Breast epithelium (tissue), 4 donors: ENCODE measurements around the gene CSNK1E. TPM values are rescaled to one million over a fixed set of nuclear protein-coding genes. Genes with fewer than 3 reads are reported as not detected.
A peak's percentile ranks its signal among the peaks of the same experiment; 100 is the strongest.

Experiments
- DNase-seq, 2 donors: peaks; one replicate each; pipeline ENCODE4 v3.0.0-alpha.2; 2019; ENCODE audit warnings: low spot score in 2 of 2
- H3K27ac ChIP-seq, 2 donors: fragments of 200-600 bp; sonication (generic) in 1 of 2; one replicate each; pipeline ENCODE4 v1.5.1; 2016 to 2019; ENCODE audit warnings: mild to moderate bottlenecking in 1 of 2
- H3K27me3 ChIP-seq, 2 donors: fragments of 200-600 bp; sonication (generic) in 1 of 2; one replicate each; pipeline versions ENCODE4 v1.5.1 to v1.6.0; 2017 to 2019; ENCODE audit warnings: control low read depth in 1 of 2, mild to moderate bottlenecking in 1 of 2
- H3K36me3 ChIP-seq: fragments of 200-600 bp; one replicate; pipeline ENCODE4 v1.5.1; 2019
- H3K4me1 ChIP-seq, 2 donors: fragments of 200-600 bp; sonication (generic); one replicate each; pipeline ENCODE4 v1.5.1; 2016 to 2019; ENCODE audit warnings: control low read depth in 1 of 2
- H3K4me3 ChIP-seq, 3 donors: fragments of 200-600 bp; sonication (generic); 1 replicate in 2 of 3; 2 replicates in 1 of 3; pipeline ENCODE4 v1.5.1; 2016 to 2019; ENCODE audit warnings: mild to moderate bottlenecking in 3 of 3, moderate library complexity in 2 of 3
- H3K9me3 ChIP-seq, 2 donors: fragments of 200-600 bp; sonication (generic) in 1 of 2; one replicate each; pipeline ENCODE4 v1.5.1; 2016 to 2019; ENCODE audit warnings: control low read depth in 1 of 2
- CTCF ChIP-seq, 3 donors: fragments of 450-650 bp; IDR thresholded peaks; one replicate each; pipeline ENCODE4 v1.5.1; 2016 to 2017; ENCODE audit warnings: antibody characterized with exemption in 3 of 3, mild to moderate bottlenecking in 3 of 3, moderate library complexity in 3 of 3
- POLR2A ChIP-seq: fragments of 450-650 bp; IDR thresholded peaks from one replicate; pipeline ENCODE4 v1.6.1; 2016; ENCODE audit warnings: antibody characterized with exemption, mild to moderate bottlenecking, moderate library complexity
- POLR2AphosphoS5 ChIP-seq, 3 donors: sonication (generic); formaldehyde crosslinking; IDR thresholded peaks; one replicate each; pipeline ENCODE4 v1.6.1; 2017; ENCODE audit warnings: antibody characterized with exemption in 3 of 3
- intact Hi-C: fragments of 100-400 bp; cut with DNase I; formaldehyde crosslinking; loops from one replicate; pipeline ENCODE4 v1.15.1; 2023; ENCODE audit warnings: low total_unique reads
- total RNA-seq, 3 donors: library from RNA; depleted of rRNA; stranded (reverse); fragments of >200 nt; gene quantifications; one replicate each; pipeline ENCODE4 v1.1.0, GENCODE V29; 2016

CSNK1E gene
- total RNA-seq, 3 donors from 2014 or later: 83.0 to 147 (median 117) TPM

- Histone ChIP-seq H3K27ac (peak overlapping the region; percentile 22 to 35), H3K36me3 (peaks cover 7% of the 10 kb centered on the region), H3K9me3 (no peaks in the 10 kb centered on the region), H3K4me1 (no peaks in the 10 kb centered on the region), H3K27me3 (no peaks in the 10 kb centered on the region), H3K4me3 (no peak overlapping the region)
- no peak for TF ChIP-seq POLR2AphosphoS5 (IDR thresholded peaks at IDR 0.05)
- TF ChIP-seq POLR2A: no peak
- TF ChIP-seq CTCF (IDR thresholded peaks at IDR 0.05): no peak
- intact Hi-C loops: no loop called here
- DNase-seq: no peak
These were observed 27.6 kb downstream of the CSNK1E start for GRCh38 chr22:38289583-38290082.

GRCh38 chr22:38286915-38287669, 30.1 kb downstream of the CSNK1E start:
- intact Hi-C loops: no loop called here
- Histone ChIP-seq H3K4me3 (no peak overlapping the region), H3K36me3 (no peaks in the 10 kb centered on the region), H3K27me3 (no peaks in the 10 kb centered on the region), H3K27ac (no peak overlapping the region), H3K9me3 (no peaks in the 10 kb centered on the region), H3K4me1 (no peaks in the 10 kb centered on the region)
- TF ChIP-seq CTCF (IDR thresholded peaks at IDR 0.05): no peak
- no peak for TF ChIP-seq POLR2A
- TF ChIP-seq POLR2AphosphoS5 (IDR thresholded peaks at IDR 0.05): no peak
- no peak for DNase-seq

GRCh38 chr22:38285018-38285417, 32.2 kb downstream of the CSNK1E start:
- Histone ChIP-seq H3K36me3 (no peaks in the 10 kb centered on the region), H3K27me3 (no peaks in the 10 kb centered on the region), H3K4me3 (no peak overlapping the region), H3K4me1 (no peaks in the 10 kb centered on the region), H3K27ac (peak overlapping the region; percentile 11 to 42), H3K9me3 (no peaks in the 10 kb centered on the region)
- intact Hi-C loops: no loop called here
- TF ChIP-seq POLR2AphosphoS5 (IDR thresholded peaks at IDR 0.05) (no peak), CTCF (IDR thresholded peaks at IDR 0.05) (no peak), POLR2A (no peak)
- no peak for DNase-seq

GRCh38 chr22:38284042-38284402, 33.2 kb downstream of the CSNK1E start:
- H3K9me3 ChIP-seq: no peaks in the 10 kb centered on the region
- peak overlapping the region; percentile 73 to 84 for H3K27ac ChIP-seq
- no peak overlapping the region for H3K4me3 ChIP-seq
- intact Hi-C loops: loop anchor here (5.0 kb wide), 1 partner anchor 1078 kb away; no protein-coding TSS in a partner anchor
- no peak for DNase-seq
- peak in 2 of 3 donors; percentile 8 to 66 for TF ChIP-seq POLR2AphosphoS5 (IDR thresholded peaks at IDR 0.05)
- TF ChIP-seq CTCF (IDR thresholded peaks at IDR 0.05): no peak
- no peaks in the 10 kb centered on the region for H3K27me3 ChIP-seq
- no peaks in the 10 kb centered on the region for H3K4me1 ChIP-seq
- no peaks in the 10 kb centered on the region for H3K36me3 ChIP-seq

- H3K4me1 ChIP-seq: no peaks in the 10 kb centered on the region
- no peak overlapping the region for H3K4me3 ChIP-seq
- H3K27ac ChIP-seq: peak overlapping the region; percentile 19 to 73
- no peaks in the 10 kb centered on the region for H3K9me3 ChIP-seq
- no peak for TF ChIP-seq POLR2AphosphoS5 (IDR thresholded peaks at IDR 0.05)
- TF ChIP-seq POLR2A: no peak
- TF ChIP-seq CTCF (IDR thresholded peaks at IDR 0.05): no peak
- DNase-seq: no peak
- H3K27me3 ChIP-seq: no peaks in the 10 kb centered on the region
- H3K36me3 ChIP-seq: no peaks in the 10 kb centered on the region
- intact Hi-C loops: loop anchor here (5.0 kb wide), 1 partner anchor 1080 kb away; no protein-coding TSS in a partner anchor
These were observed 34.8 kb downstream of the CSNK1E start for GRCh38 chr22:38282397-38282796.
